CD8-positive, alpha-beta memory T cell (primary cell): Measurements from ENCODE around the gene PPP1R15B. TPM values are rescaled to one million over a fixed set of nuclear protein-coding genes. Genes with fewer than 3 reads are reported as not detected.
A peak's percentile ranks its signal among the peaks of the same experiment; 100 is the strongest.
"Not testable (repeated sequence)": the region's sequence is repeated elsewhere in the genome, so short reads cannot be mapped to it uniquely, and the experiment has no call there.

Source experiments
- CTCF ChIA-PET: fragments of 350-600 bp; sonication (Branson Sonifier 250); formaldehyde crosslinking; loops from one replicate; lab custom pipeline; 2021; ENCODE audit warnings: antibody characterized with exemption; lab: Charles Lee
- POLR2A ChIA-PET: fragments of 350-600 bp; sonication (Branson Sonifier 250); formaldehyde crosslinking; loops from one replicate; lab custom pipeline; 2021; ENCODE audit warnings: antibody characterized with exemption; lab: Charles Lee
- DNase-seq, 5 donors: peaks; one replicate each; pipeline versions ENCODE4 v3.0.0 to v3.0.0-alpha.2; 2020 to 2022; ENCODE audit warnings: mixed read lengths in 1 of 5
- H3K27ac ChIP-seq: one replicate; pipeline ENCODE4 v1.7.0; 2013; ENCODE audit warnings: low read depth, mild to moderate bottlenecking, low read length, moderate library complexity
- H3K27me3 ChIP-seq: 2 replicates; pipeline ENCODE4 v1.7.0; 2013; ENCODE audit warnings: low read length, mild to moderate bottlenecking; ENCODE audit not compliant: insufficient read depth, poor library complexity, severe bottlenecking
- H3K36me3 ChIP-seq: 2 replicates; pipeline ENCODE4 v1.7.0; 2013; ENCODE audit warnings: mild to moderate bottlenecking, low read length, moderate library complexity; ENCODE audit not compliant: insufficient read depth
- H3K4me1 ChIP-seq: 2 replicates; pipeline ENCODE4 v1.7.0; 2013; ENCODE audit warnings: mild to moderate bottlenecking, low read length, moderate library complexity; ENCODE audit not compliant: insufficient read depth
- H3K4me3 ChIP-seq: 2 replicates; pipeline ENCODE4 v1.7.0; 2013; ENCODE audit warnings: mild to moderate bottlenecking, low read length
- H3K9me3 ChIP-seq: 2 replicates; pipeline ENCODE4 v1.7.0; 2013; ENCODE audit warnings: mild to moderate bottlenecking, low read length
- H3K27ac Mint-ChIP-seq, 8 donors: one replicate each; pipeline ENCODE4 v1.8.0; 2020 to 2021; ENCODE audit warnings: mixed read lengths in 8 of 8, mild to moderate bottlenecking in 6 of 8, inconsistent platforms in 3 of 8, moderate library complexity in 3 of 8
- H3K27me3 Mint-ChIP-seq, 2 donors: one replicate each; pipeline ENCODE4 v1.8.0; 2020 to 2021; ENCODE audit warnings: mixed read lengths in 2 of 2, mild to moderate bottlenecking in 1 of 2, moderate library complexity in 1 of 2
- H3K36me3 Mint-ChIP-seq, 3 donors: one replicate each; pipeline ENCODE4 v1.8.0; 2020 to 2021; ENCODE audit warnings: mixed read lengths in 3 of 3, inconsistent platforms in 1 of 3, mild to moderate bottlenecking in 1 of 3
- H3K4me1 Mint-ChIP-seq, 3 donors: one replicate each; pipeline ENCODE4 v1.8.0; 2020 to 2021; ENCODE audit warnings: mixed read lengths in 3 of 3, inconsistent platforms in 1 of 3, mild to moderate bottlenecking in 1 of 3
- H3K4me3 Mint-ChIP-seq, 7 donors: one replicate each; pipeline ENCODE4 v1.8.0; 2020 to 2021; ENCODE audit warnings: mixed read lengths in 7 of 7, mild to moderate bottlenecking in 6 of 7, moderate library complexity in 4 of 7, inconsistent platforms in 2 of 7
- H3K9me3 Mint-ChIP-seq, 5 donors: one replicate each; pipeline ENCODE4 v1.8.0; 2020 to 2022; ENCODE audit warnings: mixed read lengths in 5 of 5, mild to moderate bottlenecking in 3 of 5, moderate library complexity in 2 of 5, inconsistent platforms in 1 of 5
- polyA plus RNA-seq: library from polyadenylated mRNA; unstranded; fragments of 300-500 nt; fragmentation: Illumina TruSeq; gene quantifications from one replicate; pipeline ENCODE4 v1.2.3, GENCODE V29; 2021
- total RNA-seq, 2 experiments: library from RNA; stranded (reverse); gene quantifications; one replicate each; pipeline ENCODE4 v1.2.3, GENCODE V29; 2021

The PPP1R15B gene
- total and polyA plus RNA-seq, 3 experiments from 2014 or later, result 22.3 to 82.7 (median 80.4) TPM

- H3K27ac Mint-ChIP-seq, result no peak overlapping the region
- no peak overlapping the region for H3K4me3 Mint-ChIP-seq
- Histone ChIP-seq H3K4me1 (no peaks in the 10 kb centered on the region), H3K4me3 (no peak overlapping the region), H3K9me3 (no peaks in the 10 kb centered on the region), H3K27me3 (no peaks in the 10 kb centered on the region), H3K27ac (no peak overlapping the region), H3K36me3 (peaks cover 13% of the 10 kb centered on the region)
- DNase-seq, result no peak
- POLR2A ChIA-PET, result no interaction called here
- CTCF ChIA-PET, result interaction anchor here (1.4 kb wide), 1 partner anchor 22 kb away, joined by 5 read pairs; no protein-coding TSS in a partner anchor
- H3K27me3 Mint-ChIP-seq, result no peaks in the 10 kb centered on the region
- H3K9me3 Mint-ChIP-seq, result no peaks in the 10 kb centered on the region
- H3K4me1 Mint-ChIP-seq, result peaks cover 0 to 7% (median 0%) of the 10 kb centered on the region in 3 donors
- H3K36me3 Mint-ChIP-seq, result peaks cover 22 to 61% (median 26%) of the 10 kb centered on the region in 3 donors
These were observed 13.0 kb upstream of the PPP1R15B start for GRCh38 chr1:204424621-204425020.

GRCh38 chr1:204422061-204422705 lies 10.6 kb upstream of the PPP1R15B start:
- not testable (repeated sequence) for H3K4me3 ChIP-seq, H3K27me3 ChIP-seq, H3K4me1 ChIP-seq, H3K27me3 Mint-ChIP-seq, H3K4me3 Mint-ChIP-seq, H3K27ac ChIP-seq, H3K36me3 ChIP-seq, DNase-seq, H3K9me3 Mint-ChIP-seq, H3K27ac Mint-ChIP-seq, H3K9me3 ChIP-seq
- peaks cover 14 to 43% (median 20%) of the 10 kb centered on the region in 3 donors for H3K36me3 Mint-ChIP-seq
- ChIA-PET POLR2A (interaction anchor here (0.8 kb wide), 1 partner anchor 42 kb away, joined by 3 read pairs; no protein-coding TSS in a partner anchor), CTCF (interaction anchor here (1.4 to 1.6 kb wide), 2 partner anchors 9 to 76 kb away, joined by 4 to 10 read pairs; no protein-coding TSS in a partner anchor)
- peaks cover 9 to 30% (median 18%) of the 10 kb centered on the region in 3 donors for H3K4me1 Mint-ChIP-seq

DNA sequence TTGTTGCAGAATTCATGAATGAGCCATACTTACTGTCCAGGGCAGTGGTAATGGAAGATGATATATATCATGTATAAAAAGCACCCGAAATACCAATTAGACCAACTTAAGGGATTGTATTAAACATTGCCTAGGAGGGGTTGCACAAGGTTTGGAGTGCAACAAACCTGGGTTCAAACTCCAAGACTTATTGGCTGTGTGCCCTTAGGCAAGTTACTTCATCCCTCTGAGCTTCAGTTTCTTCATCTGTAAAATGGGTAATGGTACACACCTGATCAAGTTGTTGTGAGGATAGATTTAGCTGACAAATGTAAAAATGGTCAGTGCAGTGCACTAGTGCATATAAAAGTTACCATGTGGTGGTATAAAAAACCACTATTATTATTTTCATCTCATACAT lies 9.8 kb upstream of the PPP1R15B start:
- no peaks in the 10 kb centered on the region for H3K27me3 ChIP-seq
- no peak for DNase-seq
- Mint-ChIP-seq H3K27ac (no peak overlapping the region), H3K4me1 (peaks cover 9 to 31% (median 18%) of the 10 kb centered on the region in 3 donors), H3K4me3 (no peak overlapping the region), H3K36me3 (peaks cover 12 to 39% (median 19%) of the 10 kb centered on the region in 3 donors), H3K9me3 (no peaks in the 10 kb centered on the region), H3K27me3 (no peaks in the 10 kb centered on the region)
- ChIA-PET CTCF (interaction anchor here (1.6 kb wide), 1 partner anchor 76 kb away, joined by 4 read pairs; no protein-coding TSS in a partner anchor), POLR2A (no interaction called here)
- H3K36me3 ChIP-seq, result peaks cover 7% of the 10 kb centered on the region
- no peak overlapping the region for H3K4me3 ChIP-seq
- H3K9me3 ChIP-seq, result no peaks in the 10 kb centered on the region
- H3K4me1 ChIP-seq, result no peaks in the 10 kb centered on the region
- no peak overlapping the region for H3K27ac ChIP-seq

- H3K27me3 ChIP-seq, result no peaks in the 10 kb centered on the region
- ChIA-PET CTCF (no interaction called here), POLR2A (no interaction called here)
- no peak overlapping the region for H3K27ac ChIP-seq
- H3K9me3 ChIP-seq, result no peaks in the 10 kb centered on the region
- H3K4me1 ChIP-seq, result no peaks in the 10 kb centered on the region
- peaks cover 4 to 28% (median 8%) of the 10 kb centered on the region in 3 donors for H3K36me3 Mint-ChIP-seq
- H3K27ac Mint-ChIP-seq, result peak overlapping the region in 3 of 8 donors; percentile 11 to 48 (median 40)
- H3K36me3 ChIP-seq, result peaks cover 7% of the 10 kb centered on the region
- no peak overlapping the region for H3K4me3 Mint-ChIP-seq
- no peak overlapping the region for H3K4me3 ChIP-seq
- peaks cover 9 to 31% (median 18%) of the 10 kb centered on the region in 3 donors for H3K4me1 Mint-ChIP-seq
- DNase-seq, result no peak
- H3K27me3 Mint-ChIP-seq, result no peaks in the 10 kb centered on the region
- H3K9me3 Mint-ChIP-seq, result no peaks in the 10 kb centered on the region
These were observed 8.7 kb upstream of the PPP1R15B start for GRCh38 chr1:204420039-204421004.

DNA sequence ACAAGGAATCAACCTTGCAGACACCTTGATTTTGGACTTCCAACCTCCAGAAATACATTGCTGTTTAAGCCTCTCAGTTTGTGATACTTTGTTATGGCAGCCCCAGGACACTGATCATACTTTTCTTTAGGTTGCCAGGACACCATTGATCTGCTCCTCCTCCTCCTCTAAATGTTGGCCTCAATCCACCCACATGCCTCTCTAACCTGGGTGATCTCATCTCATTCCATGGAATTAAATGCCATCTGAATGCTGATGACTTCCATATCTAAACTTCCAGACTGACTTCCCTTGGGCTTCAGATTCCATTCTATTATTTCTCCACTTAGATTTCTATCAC lies 7.4 kb upstream of the PPP1R15B start:
- no peaks in the 10 kb centered on the region for H3K27me3 ChIP-seq
- Mint-ChIP-seq H3K27me3 (no peaks in the 10 kb centered on the region), H3K4me3 (peak overlapping the region in 1 of 7 donors; percentile 4), H3K36me3 (peaks cover 3 to 17% (median 5%) of the 10 kb centered on the region in 3 donors), H3K27ac (peak overlapping the region in 4 of 8 donors; percentile 4 to 81 (median 10)), H3K4me1 (peaks cover 9 to 31% (median 18%) of the 10 kb centered on the region in 3 donors), H3K9me3 (no peaks in the 10 kb centered on the region)
- no peak overlapping the region for H3K27ac ChIP-seq
- ChIA-PET POLR2A (interaction anchor here (0.7 kb wide), 1 partner anchor 36 kb away, joined by 3 read pairs; no protein-coding TSS in a partner anchor), CTCF (interaction anchor here (1.8 kb wide), 1 partner anchor 12 kb away, joined by 8 read pairs; no protein-coding TSS in a partner anchor)
- no peak overlapping the region for H3K4me3 ChIP-seq
- no peak for DNase-seq
- H3K36me3 ChIP-seq, result no peaks in the 10 kb centered on the region
- H3K9me3 ChIP-seq, result no peaks in the 10 kb centered on the region
- no peaks in the 10 kb centered on the region for H3K4me1 ChIP-seq

DNA sequence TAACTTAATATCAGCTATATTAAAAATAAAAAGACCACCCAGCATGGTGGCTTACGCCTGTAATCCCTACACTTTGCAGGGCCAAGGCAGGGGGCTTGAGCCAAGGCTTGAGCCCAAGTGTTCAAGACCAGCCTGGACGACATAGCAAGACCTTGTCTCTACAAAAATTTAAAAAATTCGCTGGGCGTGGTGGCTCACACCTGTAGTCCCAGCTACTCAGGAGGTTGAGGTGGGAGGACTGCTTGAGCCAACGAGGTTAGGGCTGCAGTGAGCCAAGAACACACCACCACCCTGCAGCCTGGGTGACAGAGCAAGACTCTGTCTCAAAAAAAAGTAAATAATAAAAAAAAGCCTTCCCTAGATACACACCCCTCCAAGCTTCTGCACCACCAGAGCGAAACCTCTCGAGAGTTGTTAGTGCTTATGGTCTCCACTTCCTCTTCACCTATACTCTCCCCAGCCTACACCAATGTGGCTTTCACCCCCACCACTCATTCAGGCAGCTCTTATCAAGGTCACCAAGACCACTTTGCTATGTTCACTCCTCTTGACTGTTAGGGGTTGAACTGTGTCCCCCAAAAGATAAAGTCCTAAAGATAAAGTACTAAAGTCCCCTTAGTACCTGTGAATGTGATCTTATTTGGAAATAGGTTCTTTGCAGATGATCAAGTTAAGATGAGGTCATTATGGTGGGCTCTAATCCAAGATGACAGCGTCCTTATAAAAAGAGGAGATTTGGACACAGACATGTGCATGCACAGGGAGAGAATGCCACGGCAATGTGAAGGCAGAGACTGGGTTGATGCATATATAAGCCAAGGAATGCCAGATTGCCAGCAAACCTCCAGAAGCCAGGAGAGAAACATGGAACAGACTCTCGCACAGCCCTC lies 6.8 kb upstream of the PPP1R15B start:
- POLR2A ChIA-PET, result interaction anchor here (0.7 kb wide), 1 partner anchor 36 kb away, joined by 3 read pairs; no protein-coding TSS in a partner anchor

More for the DNA sequence above, 6.8 kb upstream of the PPP1R15B start:
- Histone ChIP-seq H3K9me3 (no peaks in the 10 kb centered on the region), H3K4me3 (no peak overlapping the region), H3K27ac (peak overlapping the region; percentile 14), H3K4me1 (no peaks in the 10 kb centered on the region), H3K36me3 (no peaks in the 10 kb centered on the region), H3K27me3 (no peaks in the 10 kb centered on the region)
- no peak for DNase-seq
- Mint-ChIP-seq H3K4me1 (peaks cover 9 to 31% (median 18%) of the 10 kb centered on the region in 3 donors), H3K27ac (peak overlapping the region in 3 of 8 donors; percentile 26 to 90 (median 33)), H3K4me3 (peak overlapping the region in 1 of 7 donors; percentile 60), H3K36me3 (peaks cover 2 to 12% (median 3%) of the 10 kb centered on the region in 3 donors), H3K9me3 (no peaks in the 10 kb centered on the region), H3K27me3 (no peaks in the 10 kb centered on the region)
- CTCF ChIA-PET, result interaction anchor here (1.0 to 2.2 kb wide), 4 partner anchors 12 to 41 kb away, joined by 4 to 9 read pairs (median 6); no protein-coding TSS in a partner anchor
